ENCODE data around the gene YARS1. TPM values are rescaled to one million over a fixed set of nuclear protein-coding genes. Genes with fewer than 3 reads are reported as not detected.

Gene YARS1
- total and polyA plus RNA-seq, 2 experiments from 2014 or later: 135 to 179 TPM

DNA sequence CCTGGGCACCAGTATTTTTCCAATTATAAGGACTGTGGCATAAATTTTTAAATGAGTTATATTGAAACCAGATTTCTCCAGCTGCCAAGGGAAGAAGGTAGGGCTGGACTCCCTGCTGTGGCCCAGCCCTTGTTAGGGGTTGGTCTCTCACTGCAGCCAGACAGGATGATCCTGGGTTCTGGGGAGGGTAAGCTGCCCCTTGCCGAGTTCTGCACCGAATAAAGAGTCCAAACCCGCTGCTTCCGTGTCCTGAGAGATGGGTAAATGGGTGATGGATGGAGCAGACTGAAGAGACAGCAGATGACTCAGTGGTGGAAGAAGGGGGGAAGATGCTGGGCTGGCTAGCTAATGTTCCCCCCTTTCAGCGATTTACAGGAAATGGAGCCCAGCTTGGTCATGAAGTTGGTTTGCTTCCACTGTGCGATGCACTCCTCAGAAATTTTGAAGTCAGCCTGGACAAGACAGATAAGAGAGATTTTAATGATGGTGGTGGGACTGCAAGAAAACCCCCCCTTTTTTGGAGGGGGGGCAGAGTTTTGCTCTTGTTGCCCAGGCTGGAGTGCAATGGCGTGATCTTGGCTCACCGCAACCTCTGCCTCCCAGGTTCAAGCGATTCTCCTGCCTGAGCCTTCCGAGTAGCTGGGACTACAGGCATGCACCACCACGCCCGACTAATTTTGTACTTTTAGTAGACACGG lies 41.4 kb downstream of the YARS1 start:
- Histone ChIP-seq H3K27ac (peak overlapping the region; percentile 45), H3K36me3 (ENCODE audit: low read depth) (peaks cover 52% of the 10 kb centered on the region), H2AFZ (no peak overlapping the region)

DNA sequence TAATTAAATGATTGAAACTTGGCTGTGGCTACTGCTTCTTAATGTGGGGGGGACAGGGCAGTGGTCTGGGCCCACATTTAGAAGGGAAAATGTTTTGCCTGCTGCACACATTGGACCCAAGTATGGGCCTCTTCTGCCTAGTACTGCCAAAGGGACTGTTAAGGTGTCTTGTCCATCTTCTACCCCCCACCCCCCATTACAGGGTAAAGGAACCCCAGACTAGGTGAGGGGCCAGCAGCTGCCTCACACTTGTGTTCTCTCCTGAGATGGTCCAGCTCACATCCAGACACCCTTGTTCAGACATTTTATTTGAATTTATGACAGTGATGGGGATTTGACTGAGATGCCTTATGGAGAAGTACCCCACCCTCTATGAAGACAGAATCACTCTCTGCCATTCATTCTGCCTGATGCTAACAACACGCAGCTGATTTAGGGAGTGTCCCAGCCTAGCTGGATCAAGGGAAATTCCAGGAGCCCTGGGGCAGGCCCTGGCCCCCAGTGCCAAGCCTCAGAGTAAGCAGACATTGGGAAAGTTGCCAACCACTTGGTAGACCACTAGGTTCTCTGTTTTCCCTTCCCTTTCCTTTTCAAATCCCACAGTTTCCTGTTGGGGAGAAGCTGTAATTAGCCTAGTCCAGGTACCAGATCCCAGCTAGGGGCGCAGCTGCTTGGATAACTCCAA lies 42.1 kb downstream of the YARS1 start:
- Histone ChIP-seq H3K9ac (peak overlapping the region; percentile 6; the same call in 1 of the 2 replicates), H3K4me2 (ENCODE audit: unreplicated experiment) (peak overlapping the region; percentile 5)

More for the DNA sequence above, 41.4 kb downstream of the YARS1 start:
- Histone ChIP-seq H3K9me3 (ENCODE audit: low read depth) (no peaks in the 10 kb centered on the region), H3F3A (ENCODE audit: insufficient read depth) (peaks cover 51% of the 10 kb centered on the region), H3K4me3 (no peak overlapping the region), H3K9ac (peak overlapping the region; percentile 6; the same call in 1 of the 2 replicates), H3K4me1 (ENCODE audit: insufficient read depth) (peaks cover 14% of the 10 kb centered on the region), H3K79me2 (ENCODE audit: insufficient read depth) (no peaks in the 10 kb centered on the region), H3K4me2 (ENCODE audit: unreplicated experiment) (peak overlapping the region; percentile 5), H4K20me1 (ENCODE audit: insufficient read depth) (no peaks in the 10 kb centered on the region), H3K9me2 (ENCODE audit: insufficient read depth) (no peaks in the 10 kb centered on the region), H3K27me3 (replicated peaks; ENCODE audit: insufficient read depth) (no peaks in the 10 kb centered on the region)
- 57% methylated on average over 13 of the region's 13 CpGs for WGBS, 2 experiments (ENCODE audit: low coverage in 1 of 2, low lambda C conversion rate in 2 of 2, missing lambda C conversion rate in 2 of 2)
- in situ Hi-C loops (cut with MboI): no loop called here
- peak; percentile 71 for DNase-seq
- no peak for TF ChIP-seq EZH2phosphoT487 (IDR thresholded peaks at IDR 0.05; ENCODE audit: insufficient read depth, low read depth)
- no peak for TF ChIP-seq EZH2 (IDR thresholded peaks at IDR 0.05; ENCODE audit: insufficient read depth, poor library complexity, severe bottlenecking)

DNA sequence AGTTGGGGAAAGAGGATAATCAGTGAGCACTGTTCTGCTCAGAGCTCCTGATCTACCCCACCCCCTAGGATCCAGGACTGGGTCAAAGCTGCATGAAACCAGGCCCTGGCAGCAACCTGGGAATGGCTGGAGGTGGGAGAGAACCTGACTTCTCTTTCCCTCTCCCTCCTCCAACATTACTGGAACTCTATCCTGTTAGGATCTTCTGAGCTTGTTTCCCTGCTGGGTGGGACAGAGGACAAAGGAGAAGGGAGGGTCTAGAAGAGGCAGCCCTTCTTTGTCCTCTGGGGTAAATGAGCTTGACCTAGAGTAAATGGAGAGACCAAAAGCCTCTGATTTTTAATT lies 42.7 kb downstream of the YARS1 start:
- H4K20me1 ChIP-seq (ENCODE audit: insufficient read depth): no peaks in the 10 kb centered on the region
- no peak overlapping the region for H3K27ac ChIP-seq
- no peaks in the 10 kb centered on the region for H3K9me3 ChIP-seq (ENCODE audit: low read depth)
- no peaks in the 10 kb centered on the region for H3K79me2 ChIP-seq (ENCODE audit: insufficient read depth)
- no peak overlapping the region for H2AFZ ChIP-seq
- peaks cover 38% of the 10 kb centered on the region; the same call in 1 of the 2 replicates for H3K36me3 ChIP-seq (ENCODE audit: low read depth)
- peaks cover 14% of the 10 kb centered on the region for H3K4me1 ChIP-seq (ENCODE audit: insufficient read depth)
- DNase-seq: no peak
- no peak overlapping the region for H3K4me3 ChIP-seq
- H3K27me3 ChIP-seq (replicated peaks; ENCODE audit: insufficient read depth): no peaks in the 10 kb centered on the region
- H3F3A ChIP-seq (ENCODE audit: insufficient read depth): peaks cover 38% of the 10 kb centered on the region
- no peak overlapping the region for H3K9ac ChIP-seq
- H3K9me2 ChIP-seq (ENCODE audit: insufficient read depth): no peaks in the 10 kb centered on the region
- no peak for TF ChIP-seq EZH2phosphoT487 (IDR thresholded peaks at IDR 0.05; ENCODE audit: insufficient read depth, low read depth)
- no peak for TF ChIP-seq EZH2 (IDR thresholded peaks at IDR 0.05; ENCODE audit: insufficient read depth, poor library complexity, severe bottlenecking)
- H3K4me2 ChIP-seq (ENCODE audit: unreplicated experiment): no peak overlapping the region
- in situ Hi-C loops (cut with MboI): no loop called here

More for the DNA sequence above, 42.1 kb downstream of the YARS1 start:
- H3K4me1 ChIP-seq (ENCODE audit: insufficient read depth): peaks cover 14% of the 10 kb centered on the region
- H3K79me2 ChIP-seq (ENCODE audit: insufficient read depth): no peaks in the 10 kb centered on the region
- no peak overlapping the region for H3K4me3 ChIP-seq
- H3K36me3 ChIP-seq (ENCODE audit: low read depth): peaks cover 45% of the 10 kb centered on the region
- peak; percentile 63 for DNase-seq
- in situ Hi-C loops (cut with MboI): no loop called here
- WGBS, 2 experiments (ENCODE audit: low coverage in 1 of 2, low lambda C conversion rate in 2 of 2, missing lambda C conversion rate in 2 of 2): 28 to 32% methylated on average over 2 of the region's 2 CpGs
- no peaks in the 10 kb centered on the region for H3K9me3 ChIP-seq (ENCODE audit: low read depth)
- H4K20me1 ChIP-seq (ENCODE audit: insufficient read depth): no peaks in the 10 kb centered on the region
- no peak overlapping the region for H2AFZ ChIP-seq
- H3K9me2 ChIP-seq (ENCODE audit: insufficient read depth): no peaks in the 10 kb centered on the region
- no peaks in the 10 kb centered on the region for H3K27me3 ChIP-seq (replicated peaks; ENCODE audit: insufficient read depth)
- peak overlapping the region; percentile 45 for H3K27ac ChIP-seq
- no peak for TF ChIP-seq EZH2 (IDR thresholded peaks at IDR 0.05; ENCODE audit: insufficient read depth, poor library complexity, severe bottlenecking)
- no peak for TF ChIP-seq EZH2phosphoT487 (IDR thresholded peaks at IDR 0.05; ENCODE audit: insufficient read depth, low read depth)
- H3F3A ChIP-seq (ENCODE audit: insufficient read depth): peaks cover 44% of the 10 kb centered on the region

DNA sequence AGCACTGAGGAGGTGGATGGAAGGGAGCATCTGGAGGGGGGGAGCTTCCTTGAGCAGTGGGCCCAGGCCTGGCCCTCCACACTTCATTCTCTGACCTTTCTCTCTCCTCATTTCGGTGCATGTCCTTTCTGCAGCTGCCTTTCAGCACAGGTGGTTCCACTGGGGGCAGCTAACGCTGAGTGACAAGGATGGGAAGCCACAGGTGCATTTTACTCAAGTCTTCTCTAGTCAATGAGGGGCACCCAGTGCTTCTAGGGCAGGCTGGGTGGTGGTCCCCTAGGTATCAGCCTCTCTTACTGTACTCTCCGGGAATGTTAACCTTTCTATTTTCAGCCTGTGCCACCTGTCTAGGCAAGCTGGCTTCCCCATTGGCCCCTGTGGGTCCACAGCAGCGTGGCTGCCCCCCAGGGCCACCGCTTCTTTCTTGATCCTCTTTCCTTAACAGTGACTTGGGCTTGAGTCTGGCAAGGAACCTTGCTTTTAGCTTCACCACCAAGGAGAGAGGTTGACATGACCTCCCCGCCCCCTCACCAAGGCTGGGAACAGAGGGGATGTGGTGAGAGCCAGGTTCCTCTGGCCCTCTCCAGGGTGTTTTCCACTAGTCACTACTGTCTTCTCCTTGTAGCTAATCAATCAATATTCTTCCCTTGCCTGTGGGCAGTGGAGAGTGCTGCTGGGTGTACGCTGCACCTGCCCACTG lies 43.2 kb downstream of the YARS1 start:
- Histone ChIP-seq H4K20me1 (ENCODE audit: insufficient read depth) (no peaks in the 10 kb centered on the region), H3K4me3 (no peak overlapping the region), H3K9ac (no peak overlapping the region), H2AFZ (no peak overlapping the region), H3K4me2 (ENCODE audit: unreplicated experiment) (no peak overlapping the region), H3K9me3 (ENCODE audit: low read depth) (no peaks in the 10 kb centered on the region), H3K36me3 (ENCODE audit: low read depth) (peaks cover 33% of the 10 kb centered on the region; the same call in 1 of the 2 replicates), H3K4me1 (ENCODE audit: insufficient read depth) (peaks cover 14% of the 10 kb centered on the region), H3K27me3 (replicated peaks; ENCODE audit: insufficient read depth) (no peaks in the 10 kb centered on the region), H3K9me2 (ENCODE audit: insufficient read depth) (no peaks in the 10 kb centered on the region), H3K79me2 (ENCODE audit: insufficient read depth) (no peaks in the 10 kb centered on the region), H3F3A (ENCODE audit: insufficient read depth) (peaks cover 36% of the 10 kb centered on the region), H3K27ac (no peak overlapping the region)
- WGBS, 2 experiments (ENCODE audit: low coverage in 1 of 2, low lambda C conversion rate in 2 of 2, missing lambda C conversion rate in 2 of 2): 91 to 93% methylated on average over 7 of the region's 7 CpGs
- TF ChIP-seq EZH2 (IDR thresholded peaks at IDR 0.05; ENCODE audit: insufficient read depth, poor library complexity, severe bottlenecking) (no peak), EZH2phosphoT487 (IDR thresholded peaks at IDR 0.05; ENCODE audit: insufficient read depth, low read depth) (no peak)
- DNase-seq: no peak
- in situ Hi-C loops (cut with MboI): no loop called here
